DOHH2 (cell line): ENCODE data around the gene HSPG2.

Source experiments
- EZH2phosphoT487 ChIP-seq: fragments of 200-600 bp; sonication (generic); IDR thresholded peaks from 2 replicates; pipeline ENCODE4 v1.6.1; 2017; ENCODE audit warnings: borderline replicate concordance, mild to moderate bottlenecking, antibody characterized with exemption, low read length, moderate library complexity, mixed read lengths
- TF ChIP-seq, protein P1 (sequence below): fragments of 200-600 bp; sonication (generic); IDR thresholded peaks from one replicate; pipeline ENCODE4 v1.5.1; 2014; ENCODE audit warnings: antibody characterized with exemption, mild to moderate bottlenecking, low read depth, low read length; ENCODE audit not compliant: poor library complexity, severe bottlenecking

DNA sequence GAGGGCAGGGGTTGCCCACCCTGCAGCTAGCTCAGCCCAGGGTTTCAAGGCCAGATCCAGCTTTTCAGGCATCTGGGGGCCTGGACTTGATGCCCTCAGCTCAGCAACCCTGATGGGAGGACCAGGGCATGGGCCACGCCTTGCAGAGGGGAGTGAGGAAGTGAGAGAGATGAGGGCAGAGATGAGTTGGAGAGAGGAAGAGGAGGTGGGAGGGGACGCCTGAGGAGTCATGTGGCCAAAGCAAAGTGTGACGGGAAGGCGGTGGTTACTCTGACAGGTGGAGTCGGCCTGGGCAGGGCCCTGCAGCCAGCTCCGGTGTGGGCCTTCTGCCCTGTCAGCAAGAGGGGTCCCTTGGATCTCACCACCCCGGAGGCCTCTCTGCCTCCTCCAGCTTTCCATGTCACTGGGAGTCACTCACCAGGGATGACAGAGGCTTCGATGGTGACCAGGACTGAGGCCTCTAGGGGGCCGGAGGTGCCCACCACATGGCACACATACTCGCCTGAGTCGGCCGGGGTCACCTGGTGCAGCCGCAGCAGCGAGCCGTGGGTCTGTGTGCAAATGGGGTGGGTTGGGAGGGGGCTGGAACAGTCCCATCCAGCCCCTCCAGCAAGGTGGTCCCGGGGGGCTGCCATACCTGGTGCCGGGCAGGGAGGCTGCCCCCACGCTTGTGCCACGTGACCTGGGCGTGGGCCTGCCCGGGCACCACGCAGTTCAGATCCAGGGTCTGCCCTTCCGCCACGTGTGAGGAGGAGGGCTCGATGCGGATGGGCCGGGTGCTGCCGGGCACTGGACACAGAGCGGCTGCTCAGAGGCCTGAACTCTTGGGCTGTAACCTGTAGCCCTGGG is 84.6 kb downstream of the HSPG2 start:
- TF ChIP-seq, protein P1, sequence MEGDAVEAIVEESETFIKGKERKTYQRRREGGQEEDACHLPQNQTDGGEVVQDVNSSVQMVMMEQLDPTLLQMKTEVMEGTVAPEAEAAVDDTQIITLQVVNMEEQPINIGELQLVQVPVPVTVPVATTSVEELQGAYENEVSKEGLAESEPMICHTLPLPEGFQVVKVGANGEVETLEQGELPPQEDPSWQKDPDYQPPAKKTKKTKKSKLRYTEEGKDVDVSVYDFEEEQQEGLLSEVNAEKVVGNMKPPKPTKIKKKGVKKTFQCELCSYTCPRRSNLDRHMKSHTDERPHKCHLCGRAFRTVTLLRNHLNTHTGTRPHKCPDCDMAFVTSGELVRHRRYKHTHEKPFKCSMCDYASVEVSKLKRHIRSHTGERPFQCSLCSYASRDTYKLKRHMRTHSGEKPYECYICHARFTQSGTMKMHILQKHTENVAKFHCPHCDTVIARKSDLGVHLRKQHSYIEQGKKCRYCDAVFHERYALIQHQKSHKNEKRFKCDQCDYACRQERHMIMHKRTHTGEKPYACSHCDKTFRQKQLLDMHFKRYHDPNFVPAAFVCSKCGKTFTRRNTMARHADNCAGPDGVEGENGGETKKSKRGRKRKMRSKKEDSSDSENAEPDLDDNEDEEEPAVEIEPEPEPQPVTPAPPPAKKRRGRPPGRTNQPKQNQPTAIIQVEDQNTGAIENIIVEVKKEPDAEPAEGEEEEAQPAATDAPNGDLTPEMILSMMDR: no peak
- no peak for TF ChIP-seq EZH2phosphoT487
